GM12878 (cell line): ENCODE data around the gene CNTNAP2.

Experiments
- CBFB ChIP-seq: IDR thresholded peaks from 2 replicates; pipeline ENCODE4 v1.6.1; 2016; ENCODE audit warnings: antibody characterized with exemption, low read depth
- CTCF ChIP-seq, 3 experiments: IDR thresholded peaks in 2 of 3; conservative IDR thresholded peaks in 1 of 3; 2 replicates each; pipeline ENCODE4 v1.5.1; 2011; ENCODE audit warnings: low read depth in 3 of 3, low read length in 3 of 3, mild to moderate bottlenecking in 3 of 3, control low read depth in 2 of 3, moderate library complexity in 2 of 3, inconsistent platforms in 1 of 3, mixed read lengths in 1 of 3; ENCODE audit not compliant: control insufficient read depth in 2 of 3, insufficient read depth in 1 of 3; ENCODE audit errors: extremely low read depth in 1 of 3
- ELK1 ChIP-seq: IDR thresholded peaks from 2 replicates; pipeline ENCODE4 v1.6.1; 2012; ENCODE audit warnings: low read depth, low read length, improper control_type of control experiment
- HDAC6 ChIP-seq: fragments of 200-600 bp; sonication (generic); IDR thresholded peaks from one replicate; pipeline ENCODE4 v1.8.0; 2017; ENCODE audit warnings: antibody characterized with exemption; ENCODE audit not compliant: unreplicated experiment
- NR2C1 ChIP-seq: fragments of 450-650 bp; IDR thresholded peaks from 2 replicates; pipeline ENCODE4 v1.6.1; 2017; ENCODE audit warnings: antibody characterized with exemption, mild to moderate bottlenecking, moderate library complexity
- POLR2A ChIP-seq: IDR thresholded peaks from 2 replicates; pipeline ENCODE4 v1.6.1; 2011; ENCODE audit warnings: low read depth, mild to moderate bottlenecking, low read length
- POLR2AphosphoS5 ChIP-seq: IDR thresholded peaks from 2 replicates; pipeline ENCODE4 v1.6.1; 2011; ENCODE audit warnings: mild to moderate bottlenecking, low read length, inconsistent platforms
- SMC3 ChIP-seq: IDR thresholded peaks from 2 replicates; pipeline ENCODE4 v1.6.1; 2011; ENCODE audit warnings: low read length, improper control_type of control experiment, borderline replicate concordance
- TCF7 ChIP-seq: IDR thresholded peaks from 2 replicates; pipeline ENCODE4 v1.6.1; 2014; ENCODE audit warnings: antibody characterized with exemption, borderline replicate concordance
- ZNF217 ChIP-seq: fragments of 450-650 bp; IDR thresholded peaks from 2 replicates; pipeline ENCODE4 v1.6.1; 2017; ENCODE audit warnings: antibody characterized with exemption, mild to moderate bottlenecking
- TF ChIP-seq, protein P1 (sequence below): fragments of 450-650 bp; formaldehyde crosslinking; IDR thresholded peaks from 2 replicates; pipeline ENCODE4 v1.4.0; 2020; ENCODE audit warnings: mild to moderate bottlenecking, moderate library complexity

DNA sequence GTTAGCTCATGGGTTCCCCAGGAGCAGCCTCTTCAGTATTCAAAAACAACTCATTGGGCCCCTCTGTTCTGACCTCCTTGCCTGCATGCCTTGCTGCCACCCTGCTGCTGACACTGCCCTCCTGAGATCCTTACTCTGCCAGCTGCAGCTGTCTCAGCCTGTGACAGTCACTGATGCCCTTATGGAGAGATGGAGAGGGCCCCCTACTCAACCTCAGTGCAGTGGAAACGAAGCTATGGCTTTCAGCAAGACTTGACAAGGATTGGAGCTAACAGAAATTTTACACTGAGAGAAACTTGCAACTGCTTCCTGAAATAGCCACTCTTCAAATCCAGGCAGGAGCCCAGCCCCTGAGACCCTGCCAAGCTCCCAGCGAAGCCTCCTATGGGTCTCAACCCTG, 1795.7 kb downstream of the CNTNAP2 start:
- TF ChIP-seq HDAC6 (no peak), CTCF (IDR thresholded peaks at IDR 0.05 in 2 of 3, conservative IDR thresholded peaks at IDR 0.05 in 1 of 3; ENCODE audit: control insufficient read depth in 2 of 3, extremely low read depth in 1 of 3, insufficient read depth in 1 of 3, low read depth in 3 of 3, low read length in 3 of 3) (no peak), TCF7 (no peak), SMC3 (no peak), POLR2A (no peak), CBFB (no peak), NR2C1 (no peak), ELK1 (no peak), POLR2AphosphoS5 (no peak), ZNF217 (no peak)
- TF ChIP-seq, protein P1, sequence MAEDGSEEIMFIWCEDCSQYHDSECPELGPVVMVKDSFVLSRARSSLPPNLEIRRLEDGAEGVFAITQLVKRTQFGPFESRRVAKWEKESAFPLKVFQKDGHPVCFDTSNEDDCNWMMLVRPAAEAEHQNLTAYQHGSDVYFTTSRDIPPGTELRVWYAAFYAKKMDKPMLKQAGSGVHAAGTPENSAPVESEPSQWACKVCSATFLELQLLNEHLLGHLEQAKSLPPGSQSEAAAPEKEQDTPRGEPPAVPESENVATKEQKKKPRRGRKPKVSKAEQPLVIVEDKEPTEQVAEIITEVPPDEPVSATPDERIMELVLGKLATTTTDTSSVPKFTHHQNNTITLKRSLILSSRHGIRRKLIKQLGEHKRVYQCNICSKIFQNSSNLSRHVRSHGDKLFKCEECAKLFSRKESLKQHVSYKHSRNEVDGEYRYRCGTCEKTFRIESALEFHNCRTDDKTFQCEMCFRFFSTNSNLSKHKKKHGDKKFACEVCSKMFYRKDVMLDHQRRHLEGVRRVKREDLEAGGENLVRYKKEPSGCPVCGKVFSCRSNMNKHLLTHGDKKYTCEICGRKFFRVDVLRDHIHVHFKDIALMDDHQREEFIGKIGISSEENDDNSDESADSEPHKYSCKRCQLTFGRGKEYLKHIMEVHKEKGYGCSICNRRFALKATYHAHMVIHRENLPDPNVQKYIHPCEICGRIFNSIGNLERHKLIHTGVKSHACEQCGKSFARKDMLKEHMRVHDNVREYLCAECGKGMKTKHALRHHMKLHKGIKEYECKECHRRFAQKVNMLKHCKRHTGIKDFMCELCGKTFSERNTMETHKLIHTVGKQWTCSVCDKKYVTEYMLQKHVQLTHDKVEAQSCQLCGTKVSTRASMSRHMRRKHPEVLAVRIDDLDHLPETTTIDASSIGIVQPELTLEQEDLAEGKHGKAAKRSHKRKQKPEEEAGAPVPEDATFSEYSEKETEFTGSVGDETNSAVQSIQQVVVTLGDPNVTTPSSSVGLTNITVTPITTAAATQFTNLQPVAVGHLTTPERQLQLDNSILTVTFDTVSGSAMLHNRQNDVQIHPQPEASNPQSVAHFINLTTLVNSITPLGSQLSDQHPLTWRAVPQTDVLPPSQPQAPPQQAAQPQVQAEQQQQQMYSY (CRISPR knock-in tag), result no peak
